ENCODE data around the gene UFSP1. TPM values are rescaled to one million over a fixed set of nuclear protein-coding genes. Genes with fewer than 3 reads are reported as not detected.

UFSP1 gene
- total and polyA plus RNA-seq, 2 of the 13 experiments (the other 11 are each of a cell fraction or from before 2014, with no cell fraction given), result 0.65 to 3.3 TPM

GRCh38 chr7:100874577-100875355 is 14.7 kb downstream of the UFSP1 start, which contains the start of gene SRRT (continued):
- TF ChIP-seq ZNF704 (CRISPR knock-in tag; IDR thresholded peaks at IDR 0.05; ENCODE audit: borderline replicate concordance) (0 out of 2 replicates have a peak, but pooled peaks have one; percentile 59), TARDBP (CRISPR knock-in tag; IDR thresholded peaks at IDR 0.05) (peak; percentile 94), FLYWCH1 (CRISPR knock-in tag; IDR thresholded peaks at IDR 0.05) (no peak), ZNF598 (CRISPR knock-in tag; IDR thresholded peaks at IDR 0.05; ENCODE audit: borderline replicate concordance) (no peak), ZNF12 (CRISPR knock-in tag; IDR thresholded peaks at IDR 0.05) (peak; percentile 21; the same call in 1 of the 2 replicates), PREB (CRISPR knock-in tag; IDR thresholded peaks at IDR 0.05) (no peak), ZNF703 (CRISPR knock-in tag; IDR thresholded peaks at IDR 0.05; ENCODE audit: borderline replicate concordance) (0 out of 2 replicates have a peak, but pooled peaks have one; percentile 80), ZNF589 (CRISPR knock-in tag; conservative IDR thresholded peaks at IDR 0.05) (0 out of 2 replicates have a peak, but pooled peaks have one; percentile 69), SRSF1 (optimal IDR thresholded peaks at IDR 0.05; ENCODE audit: low read depth, low read length) (peak; percentile 92), ZBTB40 (IDR thresholded peaks at IDR 0.05) (no peak), ZBTB40 (CRISPR knock-in tag; IDR thresholded peaks at IDR 0.05) (peak; percentile 80), YEATS2 (CRISPR knock-in tag; IDR thresholded peaks at IDR 0.05; ENCODE audit: borderline replicate concordance) (peak; percentile 100), CTCF (CRISPR knock-in tag; IDR thresholded peaks at IDR 0.05) (peak; percentile 16)

Data from HepG2 (cell line).